Gastrocnemius medialis (tissue), 4 donors: ENCODE results near the gene AUTS2. TPM values are rescaled to one million over a fixed set of nuclear protein-coding genes. Genes with fewer than 3 reads are reported as not detected.

Source experiments
- ATAC-seq, 2 donors: fragments of 150-250 bp; one replicate each; pipeline ENCODE4 v1.9.1; 2016
- DNase-seq, 2 donors: peaks; one replicate each; pipeline ENCODE4 v3.0.0-alpha.2; 2019
- H3K27ac ChIP-seq, 4 donors: fragments of 200-600 bp; sonication (generic); 1 replicate in 1 of 4; 2 replicates in 3 of 4; pipeline ENCODE4 v1.5.1; 2016 to 2018; ENCODE audit warnings: mild to moderate bottlenecking in 2 of 4, moderate library complexity in 1 of 4
- H3K27me3 ChIP-seq, 3 donors: fragments of 200-600 bp; sonication (generic) in 2 of 3; 1 replicate in 1 of 3; 2 replicates in 2 of 3; pipeline versions ENCODE4 v1.5.1 to v1.6.0; 2016 to 2019; ENCODE audit warnings: mild to moderate bottlenecking in 1 of 3, moderate library complexity in 1 of 3
- H3K36me3 ChIP-seq, 2 donors: fragments of 200-600 bp; sonication (generic) in 1 of 2; one replicate each; pipeline ENCODE4 v1.5.1; 2017 to 2018
- H3K4me1 ChIP-seq, 2 donors: fragments of 200-600 bp; sonication (generic) in 1 of 2; one replicate each; pipeline ENCODE4 v1.5.1; 2016 to 2017; ENCODE audit warnings: mild to moderate bottlenecking in 2 of 2
- H3K4me3 ChIP-seq, 4 donors: fragments of 200-600 bp; sonication (generic) in 3 of 4; 1 replicate in 1 of 4; 2 replicates in 3 of 4; pipeline ENCODE4 v1.5.1; 2016 to 2019; ENCODE audit warnings: mild to moderate bottlenecking in 2 of 4
- H3K9me3 ChIP-seq, 3 donors: fragments of 200-600 bp; sonication (generic) in 2 of 3; 1 replicate in 1 of 3; 2 replicates in 2 of 3; pipeline ENCODE4 v1.5.1; 2016 to 2019
- CTCF ChIP-seq, 5 experiments: fragments of 450-650 bp in 3 of 5; fragments of 200-600 bp in 2 of 5; sonication (generic) in 2 of 5; IDR thresholded peaks in 4 of 5; conservative IDR thresholded peaks in 1 of 5; 1 replicate in 4 of 5; 2 replicates in 1 of 5; pipeline ENCODE4 v1.5.1; 2016 to 2019; ENCODE audit warnings: antibody characterized with exemption in 5 of 5, mild to moderate bottlenecking in 3 of 5, moderate library complexity in 3 of 5
- POLR2A ChIP-seq, 2 donors: fragments of 450-650 bp; IDR thresholded peaks; one replicate each; pipeline ENCODE4 v1.6.1; 2017; ENCODE audit warnings: antibody characterized with exemption in 2 of 2, mild to moderate bottlenecking in 2 of 2, moderate library complexity in 2 of 2
- in situ Hi-C, 4 donors: fragments of 200-750 bp; cut with MboI; loops; one replicate each; pipeline versions ENCODE4 v1.15.0 to v1.8.0; 2017; ENCODE audit warnings: low sequenced_read_pairs in 4 of 4
- intact Hi-C: fragments of 100-400 bp; cut with DNase I; formaldehyde crosslinking; loops from one replicate; pipeline ENCODE4 v1.15.1; 2023; ENCODE audit warnings: low total_unique reads
- total RNA-seq, 4 donors: library from RNA; depleted of rRNA; stranded (reverse); fragments of >200 nt; gene quantifications; one replicate each; pipeline versions ENCODE4 v1.1.0 to v1.2.3, GENCODE V29; 2016

The AUTS2 gene
- total RNA-seq, 4 donors from 2014 or later, result 2.5 to 16.2 (median 8.5) TPM

DNA sequence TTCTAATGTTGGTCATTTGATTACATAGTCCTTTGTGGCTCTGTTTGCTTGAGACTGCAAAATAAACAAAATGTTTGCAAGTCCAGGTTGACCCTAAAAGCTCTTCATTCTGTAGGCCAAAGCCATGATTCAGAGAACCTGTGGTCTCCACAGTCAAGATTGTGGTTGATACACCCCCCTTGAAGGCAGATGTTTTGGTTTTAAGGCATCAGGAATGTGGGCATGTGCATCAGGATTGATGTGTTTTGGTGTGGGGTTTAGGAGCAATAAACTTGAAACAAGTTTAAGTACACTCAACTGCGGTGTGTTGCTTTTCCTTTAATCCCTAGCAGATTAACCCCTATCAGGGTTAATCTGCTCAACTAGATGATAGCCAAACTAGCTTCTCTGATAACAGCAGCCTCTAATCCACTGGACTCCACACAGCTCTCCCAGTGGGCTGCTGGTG, 1154.5 kb downstream of the AUTS2 start:
- no peak for ATAC-seq
- H3K27ac ChIP-seq, result no peak overlapping the region
- H3K27me3 ChIP-seq, result no peaks in the 10 kb centered on the region
- no peak overlapping the region for H3K4me3 ChIP-seq
- in situ Hi-C loops, result no loop called here
- TF ChIP-seq POLR2A (IDR thresholded peaks at IDR 0.05) (no peak), CTCF (IDR thresholded peaks at IDR 0.05 in 4 of 5, conservative IDR thresholded peaks at IDR 0.05 in 1 of 5) (no peak)
- intact Hi-C loops, result no loop called here
- no peak for DNase-seq
- no peaks in the 10 kb centered on the region for H3K36me3 ChIP-seq
- H3K9me3 ChIP-seq, result no peaks in the 10 kb centered on the region
- H3K4me1 ChIP-seq, result peaks cover 0 to 5% of the 10 kb centered on the region in 2 donors

GRCh38 chr7:70756789-70757188, 1158.5 kb downstream of the AUTS2 start:
- no peak for DNase-seq
- no peak for ATAC-seq
- TF ChIP-seq POLR2A (IDR thresholded peaks at IDR 0.05) (no peak), CTCF (IDR thresholded peaks at IDR 0.05 in 4 of 5, conservative IDR thresholded peaks at IDR 0.05 in 1 of 5) (no peak)
- intact Hi-C loops, result no loop called here
- no peak overlapping the region for H3K27ac ChIP-seq
- no peaks in the 10 kb centered on the region for H3K36me3 ChIP-seq
- no peaks in the 10 kb centered on the region for H3K9me3 ChIP-seq
- in situ Hi-C loops, result no loop called here
- H3K4me1 ChIP-seq, result peaks cover 0 to 5% of the 10 kb centered on the region in 2 donors
- no peaks in the 10 kb centered on the region for H3K27me3 ChIP-seq
- H3K4me3 ChIP-seq, result no peak overlapping the region

GRCh38 chr7:70758646-70759045, 1160.4 kb downstream of the AUTS2 start:
- in situ Hi-C loops (no loop called here), intact Hi-C loops (no loop called here)
- Histone ChIP-seq H3K27ac (no peak overlapping the region), H3K27me3 (no peaks in the 10 kb centered on the region), H3K4me3 (no peak overlapping the region), H3K4me1 (no peaks in the 10 kb centered on the region), H3K36me3 (no peaks in the 10 kb centered on the region), H3K9me3 (no peaks in the 10 kb centered on the region)
- TF ChIP-seq POLR2A (IDR thresholded peaks at IDR 0.05) (no peak), CTCF (IDR thresholded peaks at IDR 0.05 in 4 of 5, conservative IDR thresholded peaks at IDR 0.05 in 1 of 5) (no peak)
- DNase-seq, result no peak
- no peak for ATAC-seq

DNA sequence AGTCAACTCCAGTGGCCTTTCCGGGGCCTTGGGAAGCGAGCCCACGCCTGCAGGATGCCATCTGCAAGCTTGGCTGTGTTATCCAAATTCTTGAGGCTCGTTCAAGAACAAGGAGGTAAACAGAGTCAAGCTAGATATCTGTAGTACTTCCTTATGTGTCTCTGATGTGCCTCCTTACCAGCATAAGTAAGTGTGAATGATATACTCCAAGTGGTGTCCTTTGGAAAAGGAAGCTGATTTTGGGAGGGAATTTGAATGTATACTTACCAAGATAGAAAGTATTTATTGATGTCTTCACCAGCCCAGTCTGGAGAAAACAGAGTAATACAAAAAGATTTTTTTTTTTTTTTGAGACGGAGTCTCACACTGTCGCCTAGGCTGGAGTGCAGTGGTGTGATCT, 1161.4 kb downstream of the AUTS2 start:
- no peaks in the 10 kb centered on the region for H3K4me1 ChIP-seq
- TF ChIP-seq POLR2A (IDR thresholded peaks at IDR 0.05), result no peak
- TF ChIP-seq CTCF (IDR thresholded peaks at IDR 0.05 in 4 of 5, conservative IDR thresholded peaks at IDR 0.05 in 1 of 5), result no peak
- DNase-seq (no peak), ATAC-seq (no peak)
- intact Hi-C loops (no loop called here), in situ Hi-C loops (no loop called here)
- H3K27me3 ChIP-seq, result no peaks in the 10 kb centered on the region
- no peak overlapping the region for H3K4me3 ChIP-seq
- no peaks in the 10 kb centered on the region for H3K9me3 ChIP-seq
- H3K36me3 ChIP-seq, result no peaks in the 10 kb centered on the region
- H3K27ac ChIP-seq, result no peak overlapping the region

DNA sequence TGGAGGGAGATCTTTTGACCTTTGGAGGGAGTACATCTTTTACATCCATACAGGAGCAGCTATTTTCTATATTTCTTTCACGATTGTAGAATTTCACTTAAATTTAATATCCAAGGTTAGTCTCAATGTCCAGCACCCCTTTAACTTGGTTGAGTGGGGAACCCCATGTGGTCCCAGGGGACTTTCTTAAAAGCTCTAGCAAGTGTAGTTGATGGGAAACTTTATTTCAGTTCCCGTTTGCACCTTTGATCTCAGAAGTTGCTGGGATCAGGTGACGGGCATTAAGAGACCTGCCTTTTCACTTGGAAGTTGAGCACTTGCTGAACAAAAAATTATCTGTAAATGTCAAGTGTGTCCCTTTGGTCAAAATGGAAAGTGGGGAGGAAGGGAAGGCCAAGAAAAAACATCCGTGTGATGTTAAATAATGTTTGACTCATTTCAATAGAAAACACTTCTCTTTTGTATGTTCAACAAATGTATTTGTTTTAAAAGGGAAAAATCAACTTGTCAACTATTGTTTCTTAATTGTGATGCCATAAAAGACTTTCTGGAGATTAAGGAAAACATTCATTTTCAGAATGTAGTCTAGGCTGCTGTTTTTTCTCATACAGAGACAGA, 1163.5 kb downstream of the AUTS2 start:
- Histone ChIP-seq H3K4me1 (no peaks in the 10 kb centered on the region), H3K9me3 (no peaks in the 10 kb centered on the region), H3K4me3 (no peak overlapping the region), H3K36me3 (no peaks in the 10 kb centered on the region), H3K27ac (no peak overlapping the region), H3K27me3 (no peaks in the 10 kb centered on the region)
- in situ Hi-C loops (no loop called here), intact Hi-C loops (no loop called here)
- ATAC-seq (no peak), DNase-seq (no peak)
- TF ChIP-seq CTCF (IDR thresholded peaks at IDR 0.05 in 4 of 5, conservative IDR thresholded peaks at IDR 0.05 in 1 of 5), result no peak
- TF ChIP-seq POLR2A (IDR thresholded peaks at IDR 0.05), result no peak
